Stimulated activated CD8-positive, alpha-beta memory T cell treated with anti-CD3 and anti-CD28 coated beads, Interleukin-15, amount 100 ng/mL, for 4 hours (primary cell): Measurements from ENCODE around the gene TRMT44.
"Not testable (repeated sequence)": the region's sequence is repeated elsewhere in the genome, so short reads cannot be mapped to it uniquely, and the experiment has no call there.

Source experiments
- DNase-seq, 2 donors: peaks; one replicate each; pipeline ENCODE4 v3.0.0-alpha.2; 2020; ENCODE audit warnings: low read depth in 2 of 2

Gene TRMT44

GRCh38 chr4:8440492-8441311 is at the start of gene TRMT44, which contains the start of gene ACOX3:
TSS of gene TRMT44 (plus strand) at chr4:8440777. CDS start at chr4:8440823, 46 bp downstream.
TSS of gene ACOX3 (minus strand) at chr4:8440723. CDS start at chr4:8416521, 24,202 bp downstream.
- DNase-seq, result peak; percentile 85 to 93

DNA sequence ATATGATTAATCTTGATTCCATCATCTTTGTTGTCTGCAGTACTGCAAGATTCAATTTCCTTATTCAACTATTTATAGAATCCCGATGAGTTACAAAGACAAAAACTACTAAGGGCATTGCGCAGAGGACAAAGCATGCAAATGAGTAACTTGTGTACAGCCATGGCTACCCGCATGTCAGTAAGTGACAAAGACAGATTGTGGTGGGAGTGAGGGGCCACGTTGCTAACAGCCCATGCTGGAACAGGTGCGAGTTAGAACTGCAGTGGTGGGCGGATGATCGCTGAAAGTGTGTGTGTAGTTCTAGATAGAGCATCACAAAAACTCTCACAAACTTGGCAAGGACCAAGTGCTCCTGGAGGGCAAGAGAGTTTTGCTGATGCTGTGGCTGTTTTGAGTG is 49.5 kb upstream of the TRMT44 start:
- DNase-seq, result no peak

DNA sequence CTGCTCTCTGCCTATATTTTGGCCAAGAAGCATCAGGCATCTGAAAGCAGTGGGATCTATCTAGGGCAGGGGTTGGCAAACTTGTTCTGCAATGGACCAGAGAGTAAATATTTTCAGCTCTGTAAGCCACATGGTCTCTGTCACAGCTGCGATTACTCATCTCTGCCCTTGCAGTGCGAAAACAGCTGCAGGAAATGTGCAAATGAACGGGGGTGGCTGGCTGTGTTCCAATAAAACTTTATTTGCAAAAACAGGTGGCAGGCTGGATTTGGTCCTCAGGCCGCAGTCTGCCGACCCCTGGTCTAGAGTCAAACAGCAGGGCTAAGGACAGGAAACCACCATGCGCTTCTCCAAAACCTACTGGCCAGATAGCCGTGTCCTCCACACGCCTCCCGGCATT is 48.6 kb upstream of the TRMT44 start:
- no peak for DNase-seq

DNA sequence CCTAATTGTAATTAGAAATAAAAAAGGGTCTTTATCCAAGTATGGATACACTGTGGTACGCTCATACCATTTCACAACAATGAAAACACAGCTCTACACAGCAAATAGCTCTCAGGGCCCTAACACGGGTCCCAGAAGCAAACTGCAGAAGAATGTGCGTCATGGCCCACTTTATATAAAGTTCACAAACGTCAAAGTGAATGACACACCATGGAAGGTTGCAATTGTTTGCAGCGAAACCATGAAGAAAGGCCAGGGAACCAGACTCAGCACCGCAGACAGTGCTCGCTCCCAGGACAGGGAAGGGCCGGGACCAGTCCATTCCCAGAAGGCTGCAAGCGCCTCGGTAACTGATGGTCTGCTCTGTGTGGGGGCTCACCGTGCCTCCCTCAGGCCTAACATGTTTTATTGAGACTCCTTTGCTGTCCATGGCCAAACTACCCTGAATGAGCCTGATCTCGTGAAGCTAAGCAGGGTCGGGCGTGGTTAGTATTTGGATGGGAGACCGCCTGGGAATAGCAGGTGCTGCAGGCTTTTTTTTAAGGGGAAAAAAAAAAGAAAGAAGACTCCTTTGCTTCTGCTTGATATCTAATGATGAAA is 47.9 kb upstream of the TRMT44 start:
- no peak for DNase-seq

DNA sequence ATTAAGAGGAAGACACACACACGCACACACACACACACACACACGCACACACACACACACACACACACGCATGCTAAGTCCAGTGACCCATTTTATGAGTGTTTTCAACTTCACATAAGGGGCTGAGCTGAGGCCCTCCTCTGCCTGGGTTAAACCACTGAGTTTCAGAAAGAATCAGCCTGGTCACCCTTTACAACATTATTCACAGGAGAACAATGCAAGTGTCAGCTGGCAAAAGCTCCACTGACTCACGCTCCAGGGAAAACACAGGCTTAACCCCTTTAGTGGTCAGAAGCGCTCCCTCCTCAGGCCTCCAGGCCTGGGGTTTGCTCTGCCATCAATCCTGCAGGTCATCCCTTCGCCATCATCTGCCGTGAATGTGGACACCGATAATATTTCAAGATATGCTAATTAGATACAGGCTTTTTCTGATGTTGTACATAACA is 47.0 kb upstream of the TRMT44 start:
- DNase-seq, result no peak

GRCh38 chr4:8394061-8394519 is 46.5 kb upstream of the TRMT44 start:
- no peak for DNase-seq

DNA sequence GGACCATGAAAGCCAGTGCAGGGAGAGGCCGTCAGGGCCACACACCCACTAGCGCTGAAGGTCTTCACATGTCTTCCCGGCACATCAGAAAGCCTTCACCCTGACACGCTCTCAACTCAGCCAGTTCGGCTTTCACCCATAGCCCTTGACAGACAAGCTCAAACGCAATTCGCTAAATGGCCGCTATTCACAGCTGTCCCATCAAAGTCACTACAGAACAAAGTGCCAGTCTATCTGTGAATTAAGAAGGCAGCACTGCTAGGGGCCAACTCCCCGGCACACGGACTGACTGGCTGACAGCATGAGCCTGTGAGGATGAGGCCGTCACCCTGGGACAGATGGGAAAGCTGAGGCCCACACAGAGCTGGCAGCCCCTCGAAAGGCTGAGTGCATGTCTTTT is 45.8 kb upstream of the TRMT44 start:
- no peak for DNase-seq

GRCh38 chr4:8395504-8396296 is 44.9 kb upstream of the TRMT44 start:
- DNase-seq, result no peak

- DNase-seq, result no peak
These were observed 43.7 kb upstream of the TRMT44 start for GRCh38 chr4:8396762-8397406.

- no peak for DNase-seq
These were observed 42.2 kb upstream of the TRMT44 start for GRCh38 chr4:8398347-8398746.

GRCh38 chr4:8399298-8399697 is 41.3 kb upstream of the TRMT44 start:
- DNase-seq, result no peak

DNA sequence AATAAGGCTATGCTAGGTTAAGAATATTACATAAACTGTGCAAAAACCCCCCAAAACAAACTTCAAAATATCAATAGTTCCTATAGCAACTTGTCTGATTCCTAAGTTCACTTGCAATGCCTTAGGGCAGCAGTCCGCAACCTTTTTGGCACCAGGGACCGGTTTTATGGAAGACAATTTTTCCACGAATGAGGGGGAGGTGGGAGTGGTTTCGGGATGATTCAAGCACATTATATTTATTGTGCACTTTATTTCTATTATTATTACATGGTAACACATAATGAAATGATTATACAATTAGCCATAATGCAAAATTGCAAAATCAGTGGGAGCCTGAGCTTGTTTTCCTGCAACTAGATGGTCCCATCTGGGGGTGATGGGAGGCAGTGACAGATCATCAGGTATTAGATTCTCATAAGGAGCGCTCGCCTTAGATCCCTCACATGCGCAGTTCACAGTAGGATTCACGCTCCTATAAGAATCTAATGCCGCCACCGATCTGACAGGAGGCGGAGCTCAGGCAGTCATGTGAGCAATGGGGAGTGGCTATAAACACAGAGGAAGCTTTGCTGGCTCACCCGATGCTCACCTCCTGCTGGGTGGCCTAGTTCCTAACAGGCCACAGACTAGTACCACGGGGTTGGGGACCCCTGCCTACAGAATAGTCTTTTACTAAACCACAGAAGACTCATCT is 39.8 kb upstream of the TRMT44 start:
- no peak for DNase-seq

- no peak for DNase-seq
These were observed 38.9 kb upstream of the TRMT44 start for GRCh38 chr4:8401665-8402064.

DNA sequence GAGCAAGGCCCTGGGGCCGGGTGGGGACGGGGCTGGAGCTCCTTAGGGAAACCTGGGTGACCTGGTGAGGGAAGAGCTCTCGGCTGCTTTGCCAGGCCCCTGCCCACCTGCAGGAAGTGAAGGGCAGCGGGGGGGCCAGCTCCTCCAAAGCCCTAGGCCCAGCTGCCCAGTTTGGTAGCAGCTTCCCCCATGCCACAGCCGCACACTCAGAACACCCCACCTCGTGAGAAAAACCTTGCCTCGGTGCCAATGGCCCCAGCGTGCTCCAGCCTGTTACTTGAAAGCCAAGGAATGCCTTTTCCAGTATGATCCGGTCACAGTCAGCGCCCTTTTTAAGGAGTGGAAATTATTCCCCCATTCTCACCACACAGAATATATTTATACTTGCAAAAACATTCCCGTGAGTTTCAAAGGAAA is 38.4 kb upstream of the TRMT44 start:
- no peak for DNase-seq

DNA sequence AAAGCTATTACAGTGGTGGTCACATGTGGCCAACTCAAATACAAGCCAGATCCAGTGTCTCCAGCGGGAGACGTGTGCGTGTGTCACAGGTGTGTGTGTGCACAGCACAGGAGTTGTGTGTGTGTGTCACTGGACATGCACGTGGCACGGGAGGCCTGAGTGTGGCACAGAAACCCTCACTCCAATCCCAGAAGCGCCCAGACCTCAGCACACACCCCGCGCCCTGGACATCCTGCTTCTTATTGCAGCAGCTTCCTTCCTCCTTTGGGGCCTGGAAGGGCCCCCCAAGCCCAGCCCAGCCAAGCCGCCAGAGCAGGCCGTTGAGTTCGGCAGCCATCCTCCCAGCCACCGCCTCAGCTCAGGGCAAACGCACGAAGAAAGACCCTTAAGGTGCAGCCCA is 37.9 kb upstream of the TRMT44 start:
- DNase-seq, result no peak

DNA sequence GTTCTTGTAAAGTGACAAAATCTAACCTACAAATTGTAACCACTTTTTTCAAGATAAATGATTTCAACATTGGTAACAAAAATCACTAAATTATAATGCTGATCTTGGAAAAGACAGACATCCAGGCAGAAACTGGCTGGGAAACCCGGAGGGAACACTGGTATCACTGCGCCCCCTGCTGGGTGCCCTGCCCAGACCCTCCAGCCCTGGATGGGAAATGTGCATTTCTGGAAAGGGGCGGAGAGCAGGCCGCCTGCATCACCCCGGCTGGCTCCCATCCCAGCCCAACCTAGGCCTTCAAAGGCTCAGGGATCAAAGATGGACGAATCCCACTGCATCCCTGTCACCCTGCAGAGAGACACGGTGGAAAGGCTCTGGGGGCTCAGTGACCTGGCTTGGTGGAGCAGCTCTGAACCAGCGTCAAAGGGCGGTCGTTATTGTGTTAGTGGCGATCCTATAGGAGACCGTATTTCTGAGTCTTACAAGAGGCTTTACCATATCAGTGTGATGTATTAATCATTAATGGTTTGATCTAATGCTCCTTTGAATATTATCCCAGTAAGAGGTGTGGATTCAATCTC is 37.3 kb upstream of the TRMT44 start:
- no peak for DNase-seq

GRCh38 chr4:8403976-8404375 is 36.6 kb upstream of the TRMT44 start:
- DNase-seq, result no peak

DNA sequence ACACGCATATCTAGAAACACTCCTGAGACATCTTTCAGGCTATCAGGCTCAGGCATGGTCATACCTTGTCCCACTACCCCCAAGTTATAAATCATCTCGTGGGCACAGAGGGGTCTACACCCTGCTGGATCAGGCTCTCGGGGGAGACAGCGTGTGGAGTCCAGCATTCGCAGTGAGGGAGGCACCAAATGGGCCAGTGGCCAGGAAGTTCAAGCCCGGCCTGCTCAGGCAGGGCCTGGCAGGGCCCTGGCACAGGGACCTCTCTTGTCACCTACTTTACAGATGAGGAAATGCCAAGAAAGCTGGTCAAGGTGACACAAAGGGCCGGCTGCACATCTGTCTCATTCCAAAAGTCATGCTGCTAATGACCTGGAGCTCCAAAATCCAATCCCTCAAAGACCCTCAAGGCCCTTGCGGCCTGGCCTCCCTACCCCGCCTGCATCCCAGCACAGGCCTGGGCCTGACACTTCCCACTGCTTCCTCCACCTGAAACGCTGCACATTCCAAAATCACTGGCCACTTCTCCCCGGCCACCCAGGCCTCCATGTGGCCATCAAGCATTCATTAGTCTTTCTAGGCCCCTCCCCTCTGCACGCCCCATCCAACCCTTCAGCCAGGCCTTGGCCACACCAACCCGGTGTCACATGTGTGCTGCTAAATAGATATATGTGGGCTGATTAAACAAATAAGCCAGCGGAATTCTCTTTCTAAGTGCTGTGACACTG is 35.6 kb upstream of the TRMT44 start:
- no peak for DNase-seq

DNA sequence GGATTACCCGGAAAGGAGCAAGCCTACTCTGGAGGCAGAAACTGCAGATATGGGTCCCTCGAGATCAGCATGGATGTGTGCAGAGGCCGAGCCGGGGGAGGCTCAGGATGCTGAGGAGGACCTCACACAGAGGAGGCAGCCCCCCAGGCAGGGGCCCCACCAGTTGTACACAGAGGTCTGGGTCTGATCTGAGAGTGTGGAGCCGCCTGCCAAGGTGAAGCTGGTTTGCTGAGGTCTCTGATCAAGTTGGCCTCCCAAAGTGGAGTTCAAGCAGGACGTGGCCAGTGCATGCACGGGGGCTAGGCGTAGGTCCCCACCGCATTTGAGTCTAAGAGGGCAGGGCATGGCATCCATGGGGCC is 35.1 kb upstream of the TRMT44 start:
- no peak for DNase-seq

DNA sequence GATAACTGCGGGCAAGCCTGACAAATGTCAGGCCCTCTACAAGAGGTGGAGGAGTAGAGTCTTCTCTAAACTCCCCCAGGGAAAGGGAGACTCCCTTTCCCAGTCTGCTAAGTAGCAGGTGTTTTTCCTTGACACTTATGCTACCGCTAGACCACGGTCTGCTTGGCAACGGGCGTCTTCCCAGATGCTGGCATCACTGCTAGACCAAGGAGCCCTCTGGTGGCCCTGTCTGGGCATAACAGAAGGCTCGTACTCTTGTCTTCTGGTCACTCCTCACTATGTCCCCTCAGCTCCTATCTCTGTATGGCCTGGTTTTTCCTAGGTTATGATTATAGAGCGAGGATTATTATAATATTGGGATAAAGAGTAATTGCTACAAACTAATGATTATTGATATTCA is 33.7 kb upstream of the TRMT44 start:
- DNase-seq, result not testable (repeated sequence)
